AG04450 (cell line): Measurements from ENCODE around the gene LRRC38. TPM values are rescaled to one million over a fixed set of nuclear protein-coding genes. Genes with fewer than 3 reads are reported as not detected.

Source experiments
- CTCF ChIA-PET: fragments of 300-600, 350-600 bp; formaldehyde crosslinking; extraction: SDS; loops from one replicate; lab custom pipeline; 2022; ENCODE audit warnings: antibody characterized with exemption, inconsistent platforms; lab: Charles Lee
- POLR2A ChIA-PET: fragments of 350-600 bp; formaldehyde crosslinking; extraction: SDS; loops from one replicate; lab custom pipeline; 2021; ENCODE audit warnings: antibody characterized with exemption, inconsistent platforms; lab: Yijun Ruan, JAX
- DNase-seq: peaks from one replicate; pipeline ENCODE4 v3.0.0-alpha.2; 2011; ENCODE audit warnings: low read depth, low spot score
- H3K27ac ChIP-seq: one replicate; pipeline ENCODE4 v1.5.1; 2012; ENCODE audit warnings: low read depth, low read length, control low read depth
- H3K27me3 ChIP-seq: one replicate; pipeline ENCODE4 v1.6.0; 2012; ENCODE audit warnings: low read length; ENCODE audit not compliant: control insufficient read depth, insufficient read depth
- H3K4me3 ChIP-seq: 2 replicates; pipeline ENCODE4 v1.5.1; 2011; ENCODE audit warnings: mild to moderate bottlenecking, low read depth, low read length, control low read depth
- H3K9me3 ChIP-seq: 2 replicates; pipeline ENCODE4 v1.5.1; 2012; ENCODE audit warnings: low read length; ENCODE audit not compliant: control insufficient read depth, insufficient read depth
- CTCF ChIP-seq: IDR thresholded peaks from 2 replicates; pipeline ENCODE4 v1.5.1; 2011; ENCODE audit warnings: low read depth, low read length, control low read depth, inconsistent platforms
- polyA plus RNA-seq: library from polyadenylated mRNA; depleted of rRNA; stranded (reverse); fragments of >200 nt; gene quantifications from 2 replicates; pipeline ENCODE4 v1.2.3, GENCODE V29; 2011

LRRC38 gene
- polyA plus RNA-seq, 1 experiment, result not detected

- DNase-seq, result no peak
- no peaks in the 10 kb centered on the region for H3K27me3 ChIP-seq
- CTCF ChIA-PET, result no interaction called here
- H3K4me3 ChIP-seq, result no peak overlapping the region
- H3K9me3 ChIP-seq, result peaks cover 69% of the 10 kb centered on the region
- POLR2A ChIA-PET, result no interaction called here
- no peak overlapping the region for H3K27ac ChIP-seq
- no peak for TF ChIP-seq CTCF
These were observed 7.2 kb upstream of the LRRC38 start for GRCh38 chr1:13520985-13521384.

DNA sequence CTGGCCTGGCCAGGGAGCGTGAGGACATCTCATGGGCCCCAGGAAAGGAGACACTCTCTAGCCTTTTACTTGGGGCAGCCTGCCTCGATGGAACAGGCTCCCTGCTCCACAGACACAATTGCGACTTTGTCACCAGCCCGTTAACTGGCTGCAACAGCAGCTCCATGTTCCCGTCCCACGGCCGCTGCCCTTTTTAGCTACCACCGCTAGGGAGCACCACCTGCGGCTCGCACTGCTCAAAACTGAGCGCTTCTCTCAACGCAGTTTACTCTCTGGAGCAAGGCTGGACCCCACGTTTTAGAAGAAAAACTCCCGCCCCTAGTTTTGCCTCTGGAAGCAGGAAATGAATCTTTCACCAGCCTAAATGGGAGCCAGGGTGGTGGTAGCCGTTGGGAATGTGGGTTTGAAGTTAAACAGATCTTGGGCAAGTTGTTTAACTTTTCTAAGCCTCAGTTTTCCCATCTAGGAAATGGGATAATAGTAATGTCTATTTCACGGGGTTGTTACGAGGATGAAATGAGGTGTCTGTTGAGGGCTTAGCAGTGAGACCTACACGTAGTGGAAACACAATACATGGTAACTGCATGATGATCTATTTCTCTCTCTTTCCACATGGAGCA is 3.5 kb upstream of the LRRC38 start:
- DNase-seq, result no peak
- ChIA-PET POLR2A (no interaction called here), CTCF (no interaction called here)
- no peak for TF ChIP-seq CTCF
- no peak overlapping the region for H3K4me3 ChIP-seq
- no peaks in the 10 kb centered on the region for H3K27me3 ChIP-seq
- H3K9me3 ChIP-seq, result peaks cover 71% of the 10 kb centered on the region
- H3K27ac ChIP-seq, result no peak overlapping the region

GRCh38 chr1:13516606-13517005 is 2.8 kb upstream of the LRRC38 start:
- Histone ChIP-seq H3K27me3 (no peaks in the 10 kb centered on the region), H3K9me3 (peaks cover 74% of the 10 kb centered on the region), H3K4me3 (no peak overlapping the region), H3K27ac (no peak overlapping the region)
- no peak for TF ChIP-seq CTCF
- ChIA-PET POLR2A (no interaction called here), CTCF (no interaction called here)
- DNase-seq, result no peak

DNA sequence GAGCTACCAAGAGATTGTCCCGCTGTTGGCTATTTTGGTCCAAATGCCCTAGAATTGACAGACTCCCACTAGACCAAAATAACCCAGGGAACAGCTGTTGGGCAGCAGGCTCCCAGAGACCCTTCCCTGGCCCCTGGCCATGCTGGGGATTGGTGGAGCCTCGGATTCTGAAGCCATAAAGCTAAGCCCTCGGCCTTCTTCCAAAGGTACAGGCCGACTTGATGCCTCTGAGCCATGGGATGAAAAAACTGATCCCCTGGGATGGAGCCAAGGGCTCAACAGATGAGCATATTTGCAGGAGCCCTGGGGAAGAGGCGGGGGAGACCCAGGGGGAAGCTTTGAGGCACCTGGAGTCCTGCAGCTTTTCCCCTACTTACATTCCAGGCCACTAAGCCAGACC is 1.0 kb upstream of the LRRC38 start:
- TF ChIP-seq CTCF, result no peak
- no peak for DNase-seq
- H3K4me3 ChIP-seq, result no peak overlapping the region
- CTCF ChIA-PET, result no interaction called here
- POLR2A ChIA-PET, result no interaction called here
- H3K27me3 ChIP-seq, result no peaks in the 10 kb centered on the region
- peaks cover 75% of the 10 kb centered on the region for H3K9me3 ChIP-seq
- no peak overlapping the region for H3K27ac ChIP-seq

DNA sequence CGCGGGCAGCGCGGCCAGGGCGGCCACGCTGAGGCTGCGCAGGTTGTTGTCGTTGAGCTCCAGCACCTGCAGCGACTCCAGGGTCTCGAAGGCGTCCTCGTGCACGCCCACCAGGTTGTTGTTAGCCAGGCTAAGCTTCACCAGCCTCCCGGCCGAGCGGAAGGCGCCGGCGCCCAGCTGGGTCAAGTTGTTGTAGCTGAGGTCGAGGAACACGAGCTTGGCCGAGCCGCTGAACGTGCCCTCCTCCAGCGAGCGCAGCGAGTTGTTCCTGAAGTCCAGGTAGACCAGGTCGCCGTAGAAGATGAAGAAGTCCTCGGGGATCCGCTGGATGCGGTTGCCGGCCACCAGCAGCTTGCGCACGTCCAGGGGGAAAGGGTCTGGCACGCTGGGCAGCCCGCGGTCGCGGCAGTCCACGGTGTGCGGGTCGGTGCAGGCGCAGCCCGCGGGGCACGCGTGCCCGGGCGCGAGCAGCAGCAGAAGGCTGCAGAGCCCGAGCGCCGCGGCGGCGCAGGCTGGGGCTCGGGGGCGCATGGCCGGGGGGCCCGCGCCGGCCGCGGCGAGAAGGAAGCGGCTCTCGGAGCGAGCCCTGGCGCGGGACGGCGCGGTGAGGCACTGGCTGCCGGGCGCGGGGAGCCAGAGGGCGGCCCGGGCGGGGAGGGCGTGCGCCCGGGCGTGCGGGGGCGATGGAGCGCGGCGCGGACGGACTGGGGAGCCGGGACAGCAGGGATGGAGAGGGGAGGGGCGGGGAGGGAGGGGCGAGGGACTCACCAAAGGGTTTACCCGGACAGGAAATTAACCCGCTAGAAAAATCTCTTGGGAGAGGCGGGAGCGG is 524 bp downstream of the LRRC38 start:
- H3K9me3 ChIP-seq, result peaks cover 73% of the 10 kb centered on the region
- DNase-seq, result no peak
- H3K4me3 ChIP-seq, result no peak overlapping the region
- H3K27ac ChIP-seq, result no peak overlapping the region
- H3K27me3 ChIP-seq, result no peaks in the 10 kb centered on the region
- TF ChIP-seq CTCF, result no peak
- CTCF ChIA-PET, result no interaction called here
- POLR2A ChIA-PET, result no interaction called here
